Sigmoid colon (tissue), 7 donors: ENCODE results near the gene CCDC69. TPM values are rescaled to one million over a fixed set of nuclear protein-coding genes. Genes with fewer than 3 reads are reported as not detected.
A peak's percentile ranks its signal among the peaks of the same experiment; 100 is the strongest.

Source experiments
- DNase-seq: peaks from one replicate; pipeline ENCODE4 v3.0.0-alpha.2; 2019
- H3K27ac ChIP-seq, 4 donors: fragments of 200-600 bp; sonication (generic); one replicate each; pipeline ENCODE4 v1.5.1; 2016 to 2019; ENCODE audit warnings: mild to moderate bottlenecking in 1 of 4
- H3K27me3 ChIP-seq, 3 donors: fragments of 200-600 bp; sonication (generic); one replicate each; pipeline ENCODE4 v1.5.1; 2019; ENCODE audit warnings: mild to moderate bottlenecking in 1 of 3
- H3K36me3 ChIP-seq, 4 donors: fragments of 200-600 bp; sonication (generic); one replicate each; pipeline ENCODE4 v1.5.1; 2016 to 2019
- H3K4me1 ChIP-seq, 4 donors: fragments of 200-600 bp; sonication (generic); one replicate each; pipeline ENCODE4 v1.5.1; 2017 to 2019
- H3K4me3 ChIP-seq, 4 donors: fragments of 200-600 bp; sonication (generic); one replicate each; pipeline ENCODE4 v1.5.1; 2017 to 2019; ENCODE audit warnings: mild to moderate bottlenecking in 2 of 4, moderate library complexity in 1 of 4
- H3K9me3 ChIP-seq, 4 donors: fragments of 200-600 bp in 3 of 4; sonication (generic) in 3 of 4; one replicate each; pipeline versions ENCODE4 v1.5.1 to v1.6.1; 2013 to 2019
- CTCF ChIP-seq, 4 experiments: fragments of 450-650 bp in 3 of 4; fragments of 200-600 bp in 1 of 4; IDR thresholded peaks; one replicate each; pipeline ENCODE4 v1.5.1; 2016 to 2019; ENCODE audit warnings: antibody characterized with exemption in 4 of 4, mild to moderate bottlenecking in 3 of 4, moderate library complexity in 2 of 4
- EP300 ChIP-seq, 4 donors: sonication (generic); formaldehyde crosslinking; IDR thresholded peaks; one replicate each; pipeline ENCODE4 v1.6.1; 2017; ENCODE audit warnings: antibody characterized with exemption in 4 of 4
- POLR2A ChIP-seq, 2 donors: fragments of 450-650 bp; IDR thresholded peaks; one replicate each; pipeline ENCODE4 v1.6.1; 2016; ENCODE audit warnings: antibody characterized with exemption in 2 of 2, mild to moderate bottlenecking in 2 of 2, moderate library complexity in 2 of 2
- POLR2AphosphoS5 ChIP-seq, 4 donors: sonication (generic); formaldehyde crosslinking; IDR thresholded peaks; one replicate each; pipeline ENCODE4 v1.6.1; 2017; ENCODE audit warnings: antibody characterized with exemption in 4 of 4
- WGBS, 2 donors: extraction: QIAGEN DNeasy Blood & Tissue Kit; methylation state at CpG; one replicate each; pipeline ENCODE4 v1.1.7; 2013; 5-methylcytosine and 5-hydroxymethylcytosine counted together
- intact Hi-C: fragments of 100-400 bp; cut with DNase I; formaldehyde crosslinking; loops from one replicate; pipeline ENCODE4 v1.15.1; 2023
- polyA plus RNA-seq, 3 donors: library from polyadenylated mRNA; stranded (reverse); fragments of 200-250 nt; gene quantifications; one replicate each; pipeline ENCODE4 v1.2.3, GENCODE V29; 2013
- total RNA-seq, 4 donors: library from RNA; depleted of rRNA; stranded (reverse); fragments of >200 nt; gene quantifications; one replicate each; pipeline ENCODE4 v1.1.0, GENCODE V29; 2016
- donor health status: healthy with polysubstance abuse.
- donor health status: Bipolar disorder and iron deficiency.
- donor health status: healthy.

The CCDC69 gene
- total and polyA plus RNA-seq, 7 donors: 6.0 to 342 (median 199) TPM

- intact Hi-C loops: no loop called here
- 57 to 82% methylated on average over 10 of the region's 10 CpGs for WGBS, 2 donors
- TF ChIP-seq POLR2A (IDR thresholded peaks at IDR 0.05) (no peak), POLR2AphosphoS5 (IDR thresholded peaks at IDR 0.05) (no peak), CTCF (IDR thresholded peaks at IDR 0.05) (no peak), EP300 (IDR thresholded peaks at IDR 0.05) (no peak)
- DNase-seq: no peak
- Histone ChIP-seq H3K4me1 (peaks cover 0 to 89% (median 68%) of the 10 kb centered on the region in 4 donors), H3K36me3 (peaks cover 0 to 9% (median 2%) of the 10 kb centered on the region in 4 donors), H3K9me3 (no peaks in the 10 kb centered on the region), H3K27ac (peak overlapping the region; percentile 50 to 99 (median 94)), H3K27me3 (no peaks in the 10 kb centered on the region), H3K4me3 (no peak overlapping the region)
Measured at GRCh38 chr5:151214614-151215545, 9.0 kb downstream of the CCDC69 start.

GRCh38 chr5:151213803-151214613, 9.9 kb downstream of the CCDC69 start:
- Histone ChIP-seq H3K27me3 (no peaks in the 10 kb centered on the region), H3K27ac (peak overlapping the region; percentile 50 to 99 (median 94)), H3K4me1 (peaks cover 0 to 88% (median 66%) of the 10 kb centered on the region in 4 donors), H3K9me3 (no peaks in the 10 kb centered on the region), H3K4me3 (no peak overlapping the region), H3K36me3 (peaks cover 0 to 9% (median 2%) of the 10 kb centered on the region in 4 donors)
- 24 to 50% methylated on average over 9 of the region's 9 CpGs for WGBS, 2 donors
- no peak for TF ChIP-seq EP300 (IDR thresholded peaks at IDR 0.05)
- TF ChIP-seq POLR2AphosphoS5 (IDR thresholded peaks at IDR 0.05): peak in 3 of 4 donors; percentile 35 to 71 (median 36)
- TF ChIP-seq CTCF (IDR thresholded peaks at IDR 0.05): no peak
- TF ChIP-seq POLR2A (IDR thresholded peaks at IDR 0.05): no peak
- intact Hi-C loops: no loop called here
- peak; percentile 91 for DNase-seq

GRCh38 chr5:151212406-151212798, 11.5 kb downstream of the CCDC69 start:
- H3K27ac ChIP-seq: peak overlapping the region; percentile 8 to 98 (median 33)

GRCh38 chr5:151208481-151208914, 15.4 kb downstream of the CCDC69 start:
- TF ChIP-seq POLR2AphosphoS5 (IDR thresholded peaks at IDR 0.05) (peak in 2 of 4 donors; percentile 14 to 35), EP300 (IDR thresholded peaks at IDR 0.05) (no peak)
- 30 to 31% methylated on average over 5 of the region's 5 CpGs for WGBS, 2 donors
- peak overlapping the region; percentile 61 to 78 (median 74) for H3K27ac ChIP-seq
- H3K4me1 ChIP-seq: peaks cover 0 to 49% (median 26%) of the 10 kb centered on the region in 4 donors
- intact Hi-C loops: no loop called here
- no peaks in the 10 kb centered on the region for H3K27me3 ChIP-seq
- DNase-seq: peak; percentile 73
- H3K36me3 ChIP-seq: peaks cover 0 to 4% (median 0%) of the 10 kb centered on the region in 4 donors
- no peaks in the 10 kb centered on the region for H3K9me3 ChIP-seq
- no peak overlapping the region for H3K4me3 ChIP-seq

More at GRCh38 chr5:151212406-151212798, 11.5 kb downstream of the CCDC69 start:
- 46 to 80% methylated on average over 3 of the region's 3 CpGs for WGBS, 2 donors
- Histone ChIP-seq H3K4me3 (no peak overlapping the region), H3K27me3 (no peaks in the 10 kb centered on the region), H3K9me3 (no peaks in the 10 kb centered on the region), H3K4me1 (peaks cover 0 to 88% (median 64%) of the 10 kb centered on the region in 4 donors), H3K36me3 (peaks cover 0 to 9% (median 2%) of the 10 kb centered on the region in 4 donors)
- TF ChIP-seq POLR2A (IDR thresholded peaks at IDR 0.05) (no peak), POLR2AphosphoS5 (IDR thresholded peaks at IDR 0.05) (no peak), CTCF (IDR thresholded peaks at IDR 0.05) (no peak)
- intact Hi-C loops: no loop called here
- DNase-seq: no peak
